Glomerular visceral epithelial cell (primary cell): ENCODE data around the gene VEGFA.

Experiments used
- DNase-seq: peaks from one replicate; pipeline ENCODE4 v3.0.0-alpha.2; 2016; ENCODE audit errors: extremely low spot score

The VEGFA gene

GRCh38 chr6:43821101-43821886 lies 51.3 kb downstream of the VEGFA start:
- no peak for DNase-seq

- no peak for DNase-seq
Measured at GRCh38 chr6:43823390-43823789, 53.4 kb downstream of the VEGFA start.

GRCh38 chr6:43823879-43824702 lies 54.1 kb downstream of the VEGFA start:
- peak; percentile 67 for DNase-seq

GRCh38 chr6:43824703-43825064 lies 54.7 kb downstream of the VEGFA start:
- DNase-seq = no peak

GRCh38 chr6:43825187-43826115 lies 55.4 kb downstream of the VEGFA start:
- DNase-seq = no peak

- DNase-seq = no peak
Measured at GRCh38 chr6:43826730-43827129, 56.7 kb downstream of the VEGFA start.

GRCh38 chr6:43827898-43828297 lies 57.9 kb downstream of the VEGFA start:
- no peak for DNase-seq

- DNase-seq = no peak
Measured at GRCh38 chr6:43828711-43829110, 58.7 kb downstream of the VEGFA start.

GRCh38 chr6:43829470-43829869 lies 59.5 kb downstream of the VEGFA start:
- DNase-seq = no peak

GRCh38 chr6:43830775-43831174 lies 60.8 kb downstream of the VEGFA start:
- DNase-seq = no peak

GRCh38 chr6:43831191-43831590 lies 61.2 kb downstream of the VEGFA start:
- DNase-seq = no peak

- peak; percentile 59 for DNase-seq
Measured at GRCh38 chr6:43833223-43833995, 63.4 kb downstream of the VEGFA start.

GRCh38 chr6:43833996-43834390 lies 64.0 kb downstream of the VEGFA start:
- no peak for DNase-seq

- no peak for DNase-seq
Measured at GRCh38 chr6:43834528-43835155, 64.6 kb downstream of the VEGFA start.

- no peak for DNase-seq
Measured at GRCh38 chr6:43835872-43836419, 65.9 kb downstream of the VEGFA start.
